ENCODE data around the gene PDE7B. TPM values are rescaled to one million over a fixed set of nuclear protein-coding genes. Genes with fewer than 3 reads are reported as not detected.
A peak's percentile ranks its signal among the peaks of the same experiment; 100 is the strongest.

Gene PDE7B
- total and polyA plus RNA-seq, 2 of the 4 experiments (the other 2 are of a cell fraction), result 7.8 to 12.4 TPM

DNA sequence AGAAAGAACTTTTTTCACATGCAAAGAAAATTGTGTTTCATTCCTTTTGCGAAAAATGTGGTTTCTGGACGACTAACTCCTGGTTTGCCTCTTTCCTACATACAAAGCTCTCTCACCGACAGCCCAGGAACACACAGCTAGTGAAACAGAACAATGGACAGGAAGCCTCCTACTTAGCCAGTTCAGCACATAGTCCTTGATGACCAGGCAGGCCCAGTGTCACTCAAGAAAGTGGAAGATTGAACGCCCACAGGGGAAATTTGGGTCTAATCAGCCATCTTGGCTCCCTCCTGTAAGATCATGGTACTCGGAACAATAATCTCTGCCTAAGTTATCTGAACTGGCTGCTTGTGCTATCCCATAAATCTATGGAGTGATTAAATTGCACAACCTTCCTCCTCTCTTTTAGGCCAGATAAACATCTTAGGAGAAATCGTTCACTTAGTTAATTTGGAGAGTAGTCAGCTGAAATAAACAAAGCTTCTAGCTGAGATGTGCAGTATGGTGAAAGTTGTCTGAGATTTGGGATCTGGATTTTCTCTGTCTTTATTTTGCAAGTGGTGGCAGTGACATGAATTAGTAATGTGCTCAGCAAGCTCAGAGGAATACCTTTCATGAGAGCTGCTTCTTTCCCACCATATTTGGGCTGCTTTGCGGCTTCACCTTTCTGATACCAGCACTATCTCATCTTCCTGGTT lies 251.6 kb downstream of the PDE7B start:
- H3K4ac ChIP-seq (ENCODE audit: low read depth, low read length), result peak overlapping the region; percentile 87
- dilution Hi-C loops (cut with HindIII; ENCODE audit: low sequenced_read_pairs, unreplicated experiment), result no loop called here
- H3K9ac ChIP-seq (ENCODE audit: low read depth, low read length), result peak overlapping the region; percentile 77
- H2BK20ac ChIP-seq (ENCODE audit: low read depth, low read length), result peak overlapping the region; percentile 59; the same call in 1 of the 2 replicates
- H4K5ac ChIP-seq (ENCODE audit: low read depth, low read length), result peak overlapping the region; percentile 95
- in situ Hi-C loops (cut with MboI; ENCODE audit: low sequenced_read_pairs), result no loop called here
- ChIA-PET POLR2A (ENCODE audit: unreplicated experiment) (no interaction called here), CTCF (interaction anchor here (1.0 to 1.5 kb wide), 3 partner anchors 10 to 567 kb away, joined by 3 to 4 read pairs (median 3); no protein-coding TSS in a partner anchor)
- H3K4me2 ChIP-seq (ENCODE audit: low read depth, low read length), result peak overlapping the region; percentile 74
- H2BK5ac ChIP-seq (ENCODE audit: low read depth, low read length, poor library complexity, severe bottlenecking), result peak overlapping the region; percentile 66
- H4K20me1 ChIP-seq (ENCODE audit: insufficient read depth, low read length), result peaks cover 9% of the 10 kb centered on the region; the same call in 1 of the 2 replicates
- H3K79me1 ChIP-seq (ENCODE audit: low read depth in 1 of 2, low read length in 2 of 2), result peaks cover 23 to 49% of the 10 kb centered on the region in 2 experiments
- H3K27ac ChIP-seq (ENCODE audit: insufficient read depth, low read length), result peak overlapping the region; percentile 99; the same call in 1 of the 2 replicates
- no peak overlapping the region for H3K4me3 ChIP-seq (ENCODE audit: insufficient read depth, low read depth, low read length)
- no peaks in the 10 kb centered on the region for H3K27me3 ChIP-seq (ENCODE audit: control insufficient read depth, insufficient read depth, low read length)
- BruUV-seq (replicated peaks), result no TSS peak
- peaks cover 1% of the 10 kb centered on the region; the same call in 1 of the 2 replicates for H3K36me3 ChIP-seq (ENCODE audit: control insufficient read depth, insufficient read depth, low read length)
- WGBS, 2 experiments (ENCODE audit: extremely low coverage in 2 of 2, insufficient read length in 1 of 2), result 58% methylated on average over 1 of the region's 7 CpGs; no CpG with 5 or more reads in 1 of the 2 experiments
- peak overlapping the region; percentile 64 for H2BK120ac ChIP-seq (ENCODE audit: low read depth, low read length)
- peak overlapping the region; percentile 30; the same call in 1 of the 2 replicates for H3K23ac ChIP-seq (ENCODE audit: low read depth, low read length)
- intact Hi-C loops (cut with micrococcal nuclease), result no loop called here
- H3K14ac ChIP-seq (replicated peaks; ENCODE audit: low read depth, low read length), result peak overlapping the region; percentile 72
- peak overlapping the region; percentile 13; the same call in 1 of the 2 replicates for H2AK5ac ChIP-seq (ENCODE audit: low read depth, low read length)
- H4K8ac ChIP-seq (ENCODE audit: low read depth in 2 of 2, low read length in 2 of 2), result peak overlapping the region; percentile 68 to 92; a peak in 3 of 4 replicates
- DNase-seq (peak; percentile 51), ATAC-seq (ENCODE audit: low read depth) (peak; percentile 69)
- H3K4me1 ChIP-seq (ENCODE audit: control insufficient read depth, insufficient read depth, low read length), result peaks cover 21% of the 10 kb centered on the region
- peak overlapping the region; percentile 57; the same call in 2 of the 3 replicates for H2BK15ac ChIP-seq (ENCODE audit: low read depth, low read length)
- peak overlapping the region; percentile 39 for H2AFZ ChIP-seq (replicated peaks; ENCODE audit: low read length, poor library complexity)
- H2AK9ac ChIP-seq (replicated peaks; ENCODE audit: low read depth, low read length, poor library complexity), result no peak overlapping the region
- peaks cover 9% of the 10 kb centered on the region for H3K9me1 ChIP-seq (ENCODE audit: insufficient read depth, low read length)
- H3K18ac ChIP-seq (ENCODE audit: low read depth, low read length), result peak overlapping the region; percentile 97
- H3K9me3 ChIP-seq (ENCODE audit: control insufficient read depth, insufficient read depth, low read length), result no peaks in the 10 kb centered on the region
- H4K91ac ChIP-seq (ENCODE audit: insufficient read depth, low read depth, low read length), result peak overlapping the region; percentile 64
- no peak for TF ChIP-seq SMC3 (IDR thresholded peaks at IDR 0.05; ENCODE audit: low read depth, low read length)
- TF ChIP-seq, protein P1, sequence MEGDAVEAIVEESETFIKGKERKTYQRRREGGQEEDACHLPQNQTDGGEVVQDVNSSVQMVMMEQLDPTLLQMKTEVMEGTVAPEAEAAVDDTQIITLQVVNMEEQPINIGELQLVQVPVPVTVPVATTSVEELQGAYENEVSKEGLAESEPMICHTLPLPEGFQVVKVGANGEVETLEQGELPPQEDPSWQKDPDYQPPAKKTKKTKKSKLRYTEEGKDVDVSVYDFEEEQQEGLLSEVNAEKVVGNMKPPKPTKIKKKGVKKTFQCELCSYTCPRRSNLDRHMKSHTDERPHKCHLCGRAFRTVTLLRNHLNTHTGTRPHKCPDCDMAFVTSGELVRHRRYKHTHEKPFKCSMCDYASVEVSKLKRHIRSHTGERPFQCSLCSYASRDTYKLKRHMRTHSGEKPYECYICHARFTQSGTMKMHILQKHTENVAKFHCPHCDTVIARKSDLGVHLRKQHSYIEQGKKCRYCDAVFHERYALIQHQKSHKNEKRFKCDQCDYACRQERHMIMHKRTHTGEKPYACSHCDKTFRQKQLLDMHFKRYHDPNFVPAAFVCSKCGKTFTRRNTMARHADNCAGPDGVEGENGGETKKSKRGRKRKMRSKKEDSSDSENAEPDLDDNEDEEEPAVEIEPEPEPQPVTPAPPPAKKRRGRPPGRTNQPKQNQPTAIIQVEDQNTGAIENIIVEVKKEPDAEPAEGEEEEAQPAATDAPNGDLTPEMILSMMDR (conservative IDR thresholded peaks at IDR 0.05; ENCODE audit: low read depth, low read length), result no peak
- TF ChIP-seq CEBPB (IDR thresholded peaks at IDR 0.05; ENCODE audit: low read depth, low read length), result peak; percentile 78
- H3K56ac ChIP-seq (ENCODE audit: extremely low read depth, insufficient read depth, low read length), result no peak overlapping the region
